Keratinocyte (primary cell): ENCODE data around the gene LSM12. TPM values are rescaled to one million over a fixed set of nuclear protein-coding genes. Genes with fewer than 3 reads are reported as not detected.

Source experiments
- DNase-seq: peaks from one replicate; pipeline ENCODE4 v3.0.0-alpha.2; 2011; ENCODE audit warnings: low read depth, missing footprints, low spot score
- FAIRE-seq: peaks from 2 replicates; lab custom pipeline; 2011; peaks lifted over from hg19 to GRCh38; lab: Jason Lieb, UNC
- H2AFZ ChIP-seq: 2 replicates; pipeline ENCODE4 v1.6.0; 2012; ENCODE audit warnings: low read length, control low read depth, inconsistent platforms; ENCODE audit not compliant: control insufficient read depth
- H3K27ac ChIP-seq: 2 replicates; pipeline ENCODE4 v1.5.1; 2011; ENCODE audit warnings: low read length; ENCODE audit not compliant: control insufficient read depth, insufficient read depth
- H3K27me3 ChIP-seq: 3 replicates; pipeline ENCODE4 v1.6.0; 2011; ENCODE audit warnings: low read length; ENCODE audit not compliant: control insufficient read depth, insufficient read depth; ENCODE audit errors: extremely low read depth
- H3K36me3 ChIP-seq, 2 experiments: 2 replicates in 1 of 2; 3 replicates in 1 of 2; pipeline ENCODE4 v1.5.1; 2011; ENCODE audit warnings: low read length in 2 of 2, mild to moderate bottlenecking in 1 of 2; ENCODE audit not compliant: control insufficient read depth in 2 of 2, insufficient read depth in 2 of 2; ENCODE audit errors: extremely low read depth in 1 of 2
- H3K4me1 ChIP-seq: 3 replicates; pipeline ENCODE4 v1.5.1; 2011; ENCODE audit warnings: low read length; ENCODE audit not compliant: control insufficient read depth, insufficient read depth; ENCODE audit errors: extremely low read depth
- H3K4me2 ChIP-seq: 3 replicates; pipeline ENCODE4 v1.6.0; 2011; ENCODE audit warnings: low read depth, low read length; ENCODE audit not compliant: control insufficient read depth, insufficient read depth; ENCODE audit errors: extremely low read depth
- H3K4me3 ChIP-seq, 3 experiments: fragments of 200-600 bp in 1 of 3; sonication (generic) in 1 of 3; 2 replicates in 2 of 3; 3 replicates in 1 of 3; pipeline ENCODE4 v1.5.1; 2011 to 2016; ENCODE audit warnings: low read length in 3 of 3, mild to moderate bottlenecking in 3 of 3, control low read depth in 2 of 3, inconsistent platforms in 1 of 3, low read depth in 1 of 3, mixed read lengths in 1 of 3, mixed run types in 1 of 3, moderate library complexity in 1 of 3; ENCODE audit not compliant: control insufficient read depth in 2 of 3, insufficient read depth in 2 of 3; ENCODE audit errors: extremely low read depth in 1 of 3
- H3K79me2 ChIP-seq: 2 replicates; pipeline ENCODE4 v1.6.0; 2012; ENCODE audit warnings: low read length; ENCODE audit not compliant: control insufficient read depth, insufficient read depth
- H3K9ac ChIP-seq: 3 replicates; pipeline ENCODE4 v1.6.0; 2011; ENCODE audit warnings: low read length; ENCODE audit not compliant: control insufficient read depth, insufficient read depth; ENCODE audit errors: extremely low read depth
- H3K9me1 ChIP-seq: 3 replicates; pipeline ENCODE4 v1.6.0; 2011; ENCODE audit warnings: low read length; ENCODE audit not compliant: control insufficient read depth, insufficient read depth; ENCODE audit errors: extremely low read depth
- H3K9me3 ChIP-seq: 2 replicates; pipeline ENCODE4 v1.5.1; 2012; ENCODE audit warnings: low read depth, low read length; ENCODE audit not compliant: control insufficient read depth
- H4K20me1 ChIP-seq: 3 replicates; pipeline ENCODE4 v1.6.0; 2011; ENCODE audit warnings: low read length; ENCODE audit not compliant: control insufficient read depth, insufficient read depth; ENCODE audit errors: extremely low read depth
- EZH2 ChIP-seq: IDR thresholded peaks from one replicate; pipeline ENCODE4 v1.6.1; 2012; ENCODE audit warnings: inconsistent platforms, mild to moderate bottlenecking, low read length, moderate library complexity
- dilution Hi-C: fragments of 300-500 bp; cut with MboI; formaldehyde crosslinking; loops from one replicate; pipeline ENCODE4 v1.7.0; 2020; ENCODE audit warnings: low sequenced_read_pairs; ENCODE audit not compliant: extremely low pct_ligation_motif_present
- polyA plus RNA-seq, 5 experiments: library from polyadenylated mRNA; depleted of rRNA in 3 of 5; stranded (reverse) in 3 of 5; stranded (forward) in 1 of 5; unstranded in 1 of 5; fragments of >200 nt; gene quantifications; 1 replicate in 1 of 5; 2 replicates in 3 of 5; 3 replicates in 1 of 5; pipeline versions ENCODE4 v1.2.1 to v1.2.3, GENCODE V29; 2011 to 2012; ENCODE audit warnings: missing spikeins in 2 of 5, low read depth in 1 of 5, low replicate concordance in 1 of 5
- TF ChIP-seq, protein P1 (sequence below), 3 experiments: IDR thresholded peaks in 1 of 3; conservative IDR thresholded peaks in 1 of 3; optimal IDR thresholded peaks in 1 of 3; 2 replicates in 2 of 3; 3 replicates in 1 of 3; pipeline versions ENCODE3 to v1.5.1; 2011; ENCODE audit warnings: low read length in 3 of 3, mild to moderate bottlenecking in 3 of 3, moderate library complexity in 2 of 3, control low read depth in 1 of 3, inconsistent platforms in 1 of 3; ENCODE audit not compliant: insufficient read depth in 2 of 3; ENCODE audit errors: extremely low read depth in 1 of 3

The LSM12 gene
- polyA plus RNA-seq, 1 donor (not counting 4 experiments of a cell fraction or from before 2014, with no cell fraction given), result 49.5 TPM

DNA sequence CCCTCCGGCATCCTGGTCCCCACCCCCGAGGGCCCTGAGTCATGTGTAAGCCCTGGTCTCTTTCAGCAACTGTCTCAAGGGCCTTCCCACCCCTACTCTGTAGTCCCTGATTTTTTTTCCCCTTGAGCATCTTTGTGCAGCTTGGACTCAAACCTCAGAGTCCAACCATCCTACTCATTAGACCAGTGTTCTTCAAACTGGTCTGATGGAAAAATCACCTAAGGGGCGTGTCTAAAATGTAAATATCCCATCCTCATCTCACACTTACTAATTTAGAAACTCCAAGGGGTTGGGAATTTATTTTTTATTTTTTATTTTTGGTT, 4.7 kb upstream of the LSM12 start:
- no peaks in the 10 kb centered on the region for H3K9me1 ChIP-seq
- peaks cover 2% of the 10 kb centered on the region for H3K79me2 ChIP-seq
- no peak for TF ChIP-seq EZH2
- TF ChIP-seq, protein P1, sequence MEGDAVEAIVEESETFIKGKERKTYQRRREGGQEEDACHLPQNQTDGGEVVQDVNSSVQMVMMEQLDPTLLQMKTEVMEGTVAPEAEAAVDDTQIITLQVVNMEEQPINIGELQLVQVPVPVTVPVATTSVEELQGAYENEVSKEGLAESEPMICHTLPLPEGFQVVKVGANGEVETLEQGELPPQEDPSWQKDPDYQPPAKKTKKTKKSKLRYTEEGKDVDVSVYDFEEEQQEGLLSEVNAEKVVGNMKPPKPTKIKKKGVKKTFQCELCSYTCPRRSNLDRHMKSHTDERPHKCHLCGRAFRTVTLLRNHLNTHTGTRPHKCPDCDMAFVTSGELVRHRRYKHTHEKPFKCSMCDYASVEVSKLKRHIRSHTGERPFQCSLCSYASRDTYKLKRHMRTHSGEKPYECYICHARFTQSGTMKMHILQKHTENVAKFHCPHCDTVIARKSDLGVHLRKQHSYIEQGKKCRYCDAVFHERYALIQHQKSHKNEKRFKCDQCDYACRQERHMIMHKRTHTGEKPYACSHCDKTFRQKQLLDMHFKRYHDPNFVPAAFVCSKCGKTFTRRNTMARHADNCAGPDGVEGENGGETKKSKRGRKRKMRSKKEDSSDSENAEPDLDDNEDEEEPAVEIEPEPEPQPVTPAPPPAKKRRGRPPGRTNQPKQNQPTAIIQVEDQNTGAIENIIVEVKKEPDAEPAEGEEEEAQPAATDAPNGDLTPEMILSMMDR (optimal IDR thresholded peaks at IDR 0.05 in 1 of 3, IDR thresholded peaks at IDR 0.05 in 1 of 3, conservative IDR thresholded peaks at IDR 0.05 in 1 of 3; ENCODE audit: extremely low read depth in 1 of 3, insufficient read depth in 2 of 3, low read length in 3 of 3), result no peak
- FAIRE-seq (no peak), DNase-seq (no peak)
- H3K27me3 ChIP-seq, result no peaks in the 10 kb centered on the region
- H3K4me1 ChIP-seq, result peaks cover 14% of the 10 kb centered on the region
- peak overlapping the region; percentile 81 for H3K27ac ChIP-seq
- H3K9ac ChIP-seq, result peak overlapping the region; percentile 91
- no peaks in the 10 kb centered on the region for H4K20me1 ChIP-seq
- dilution Hi-C loops, result no loop called here
- peak overlapping the region; percentile 85 for H2AFZ ChIP-seq
- H3K4me3 ChIP-seq, result peak overlapping the region; percentile 63 to 86 (median 70)
- H3K4me2 ChIP-seq, result peak overlapping the region; percentile 52
- peaks cover 14 to 15% of the 10 kb centered on the region in 2 experiments for H3K36me3 ChIP-seq
- no peaks in the 10 kb centered on the region for H3K9me3 ChIP-seq

DNA sequence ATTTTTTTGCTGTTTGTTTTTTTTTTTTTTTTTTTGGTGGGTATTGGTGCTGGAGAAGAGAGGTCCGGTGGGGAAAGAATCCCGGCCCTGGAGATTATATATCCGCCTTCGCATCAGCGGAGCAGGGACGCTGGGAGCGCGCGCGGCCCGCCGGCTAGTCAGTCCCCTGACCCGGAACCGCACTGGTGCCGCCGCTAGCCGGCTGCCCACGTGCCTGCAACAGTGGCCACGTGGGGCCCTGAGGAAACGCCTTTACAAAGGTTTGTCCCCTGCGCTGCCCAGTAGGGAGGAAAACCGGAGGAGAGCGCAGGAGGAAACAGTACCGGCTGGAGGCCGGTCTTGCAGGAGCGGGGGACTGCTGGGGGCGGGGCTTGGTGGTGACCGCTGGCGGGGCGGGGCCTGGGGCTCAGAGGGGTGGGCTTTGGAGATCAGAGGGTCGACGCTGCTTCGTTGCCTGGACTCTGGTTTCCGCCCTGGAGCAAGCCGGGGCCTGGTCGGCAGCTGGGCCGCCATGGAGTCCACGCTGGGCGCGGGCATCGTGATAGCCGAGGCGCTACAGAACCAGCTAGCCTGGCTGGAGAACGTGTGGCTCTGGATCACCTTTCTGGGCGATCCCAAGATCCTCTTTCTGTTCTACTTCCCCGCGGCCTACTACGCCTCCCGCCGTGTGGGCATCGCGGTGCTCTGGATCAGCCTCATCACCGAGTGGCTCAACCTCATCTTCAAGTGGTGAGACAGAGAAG, 4.2 kb upstream of the LSM12 start, which contains the start of gene G6PC3:
TSS of gene G6PC3 (plus strand) at position 281 of the 743 bp plus-strand sequence. CDS start at position 512, 231 bp downstream.
- H4K20me1 ChIP-seq, result no peaks in the 10 kb centered on the region
- peak within 1 kb of the TSS; percentile 91 for H3K9ac ChIP-seq
- no peaks in the 10 kb centered on the region for H3K9me3 ChIP-seq
- H3K4me2 ChIP-seq, result peak within 1 kb of the TSS; percentile 52
- H3K9me1 ChIP-seq, result no peaks in the 10 kb centered on the region
- FAIRE-seq, result no peak
- H3K27ac ChIP-seq, result peak within 1 kb of the TSS; percentile 81
- dilution Hi-C loops, result no loop called here
- peaks cover 13% of the 10 kb centered on the region in 2 experiments for H3K36me3 ChIP-seq
- DNase-seq, result peak; percentile 84
- H3K79me2 ChIP-seq, result peaks cover 8% of the 10 kb centered on the region
- H2AFZ ChIP-seq, result peak within 1 kb of the TSS; percentile 85
- H3K4me3 ChIP-seq, result peak within 1 kb of the TSS; percentile 63 to 86 (median 70)
- peaks cover 14% of the 10 kb centered on the region for H3K4me1 ChIP-seq
- TF ChIP-seq EZH2, result no peak
- TF ChIP-seq, protein P1 (optimal IDR thresholded peaks at IDR 0.05 in 1 of 3, IDR thresholded peaks at IDR 0.05 in 1 of 3, conservative IDR thresholded peaks at IDR 0.05 in 1 of 3; ENCODE audit: extremely low read depth in 1 of 3, insufficient read depth in 2 of 3, low read length in 3 of 3), result peak in 1 of 3 experiments; percentile 3
- no peaks in the 10 kb centered on the region for H3K27me3 ChIP-seq
